ENCODE results near the gene TATDN3. TPM values are rescaled to one million over a fixed set of nuclear protein-coding genes. Genes with fewer than 3 reads are reported as not detected.

The TATDN3 gene
- polyA plus RNA-seq, 1 donor (not counting 4 experiments of a cell fraction or from before 2014, with no cell fraction given) = 11.6 TPM

- no peak overlapping the region for H2AFZ ChIP-seq (ENCODE audit: control insufficient read depth, low read length)
- H3K79me2 ChIP-seq (ENCODE audit: control insufficient read depth, insufficient read depth, low read length) = peaks cover 7% of the 10 kb centered on the region
- FAIRE-seq (no peak), DNase-seq (ENCODE audit: low read depth, low spot score) (no peak)
- H3K27ac ChIP-seq (ENCODE audit: control insufficient read depth, insufficient read depth, low read length) = no peak overlapping the region
- no peak overlapping the region for H3K9ac ChIP-seq (ENCODE audit: control insufficient read depth, extremely low read depth, insufficient read depth, low read length)
- H3K27me3 ChIP-seq (ENCODE audit: control insufficient read depth, extremely low read depth, insufficient read depth, low read length) = no peaks in the 10 kb centered on the region
- H3K36me3 ChIP-seq (ENCODE audit: control insufficient read depth in 2 of 2, extremely low read depth in 1 of 2, insufficient read depth in 2 of 2, low read length in 2 of 2) = no peaks in the 10 kb centered on the region
- no peak overlapping the region for H3K4me3 ChIP-seq (ENCODE audit: control insufficient read depth in 2 of 3, extremely low read depth in 1 of 3, insufficient read depth in 2 of 3, low read depth in 1 of 3, low read length in 3 of 3)
- H3K9me1 ChIP-seq (ENCODE audit: control insufficient read depth, extremely low read depth, insufficient read depth, low read length) = peaks cover 3% of the 10 kb centered on the region
- TF ChIP-seq CTCF (optimal IDR thresholded peaks at IDR 0.05 in 1 of 3, IDR thresholded peaks at IDR 0.05 in 1 of 3, conservative IDR thresholded peaks at IDR 0.05 in 1 of 3; ENCODE audit: extremely low read depth in 1 of 3, insufficient read depth in 2 of 3, low read length in 3 of 3) (no peak), EZH2 (IDR thresholded peaks at IDR 0.05; ENCODE audit: low read length) (no peak)
- no peaks in the 10 kb centered on the region for H3K9me3 ChIP-seq (ENCODE audit: control insufficient read depth, low read depth, low read length)
- H4K20me1 ChIP-seq (ENCODE audit: control insufficient read depth, extremely low read depth, insufficient read depth, low read length) = no peaks in the 10 kb centered on the region
- H3K4me2 ChIP-seq (ENCODE audit: control insufficient read depth, extremely low read depth, insufficient read depth, low read depth, low read length) = no peak overlapping the region
- H3K4me1 ChIP-seq (ENCODE audit: control insufficient read depth, extremely low read depth, insufficient read depth, low read length) = peaks cover 7% of the 10 kb centered on the region
- dilution Hi-C loops (cut with MboI; ENCODE audit: extremely low pct_ligation_motif_present, low sequenced_read_pairs) = no loop called here
These were observed 62.0 kb downstream of the TATDN3 start for GRCh38 chr1:212853658-212854057.

GRCh38 chr1:212856755-212857154 lies 65.1 kb downstream of the TATDN3 start:
- no peak overlapping the region for H3K27ac ChIP-seq (ENCODE audit: control insufficient read depth, insufficient read depth, low read length)
- dilution Hi-C loops (cut with MboI; ENCODE audit: extremely low pct_ligation_motif_present, low sequenced_read_pairs) = no loop called here
- no peaks in the 10 kb centered on the region for H3K27me3 ChIP-seq (ENCODE audit: control insufficient read depth, extremely low read depth, insufficient read depth, low read length)
- DNase-seq (ENCODE audit: low read depth, low spot score) (no peak), FAIRE-seq (no peak)
- peaks cover 34% of the 10 kb centered on the region for H3K79me2 ChIP-seq (ENCODE audit: control insufficient read depth, insufficient read depth, low read length)
- H3K36me3 ChIP-seq (ENCODE audit: control insufficient read depth in 2 of 2, extremely low read depth in 1 of 2, insufficient read depth in 2 of 2, low read length in 2 of 2) = peaks cover 2 to 6% of the 10 kb centered on the region in 2 experiments
- H3K4me1 ChIP-seq (ENCODE audit: control insufficient read depth, extremely low read depth, insufficient read depth, low read length) = peaks cover 19% of the 10 kb centered on the region
- TF ChIP-seq EZH2 (IDR thresholded peaks at IDR 0.05; ENCODE audit: low read length) (no peak), CTCF (optimal IDR thresholded peaks at IDR 0.05 in 1 of 3, IDR thresholded peaks at IDR 0.05 in 1 of 3, conservative IDR thresholded peaks at IDR 0.05 in 1 of 3; ENCODE audit: extremely low read depth in 1 of 3, insufficient read depth in 2 of 3, low read length in 3 of 3) (no peak)
- H3K9me1 ChIP-seq (ENCODE audit: control insufficient read depth, extremely low read depth, insufficient read depth, low read length) = peaks cover 3% of the 10 kb centered on the region
- H3K9me3 ChIP-seq (ENCODE audit: control insufficient read depth, low read depth, low read length) = no peaks in the 10 kb centered on the region
- no peaks in the 10 kb centered on the region for H4K20me1 ChIP-seq (ENCODE audit: control insufficient read depth, extremely low read depth, insufficient read depth, low read length)
- H3K4me2 ChIP-seq (ENCODE audit: control insufficient read depth, extremely low read depth, insufficient read depth, low read depth, low read length) = peak overlapping the region; percentile 34
- no peak overlapping the region for H2AFZ ChIP-seq (ENCODE audit: control insufficient read depth, low read length)
- no peak overlapping the region for H3K9ac ChIP-seq (ENCODE audit: control insufficient read depth, extremely low read depth, insufficient read depth, low read length)
- H3K4me3 ChIP-seq (ENCODE audit: control insufficient read depth in 2 of 3, extremely low read depth in 1 of 3, insufficient read depth in 2 of 3, low read depth in 1 of 3, low read length in 3 of 3) = no peak overlapping the region
